ENCODE data around the gene ACTL7A.

ACTL7A gene, protein sequence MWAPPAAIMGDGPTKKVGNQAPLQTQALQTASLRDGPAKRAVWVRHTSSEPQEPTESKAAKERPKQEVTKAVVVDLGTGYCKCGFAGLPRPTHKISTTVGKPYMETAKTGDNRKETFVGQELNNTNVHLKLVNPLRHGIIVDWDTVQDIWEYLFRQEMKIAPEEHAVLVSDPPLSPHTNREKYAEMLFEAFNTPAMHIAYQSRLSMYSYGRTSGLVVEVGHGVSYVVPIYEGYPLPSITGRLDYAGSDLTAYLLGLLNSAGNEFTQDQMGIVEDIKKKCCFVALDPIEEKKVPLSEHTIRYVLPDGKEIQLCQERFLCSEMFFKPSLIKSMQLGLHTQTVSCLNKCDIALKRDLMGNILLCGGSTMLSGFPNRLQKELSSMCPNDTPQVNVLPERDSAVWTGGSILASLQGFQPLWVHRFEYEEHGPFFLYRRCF

GRCh38 chr9:108861997-108862396 lies at the start of gene ACTL7A:
Gene ACTL7A (plus strand): TSS chr9:108862266. CDS start chr9:108862323, 57 bp downstream.
- no peak for DNase-seq (ENCODE audit: low read depth)
- no peak within 1 kb of the TSS for H3K4me3 ChIP-seq (ENCODE audit: control insufficient read depth, low read depth, low read length)
- TF ChIP-seq CTCF (IDR thresholded peaks at IDR 0.05; ENCODE audit: control insufficient read depth, insufficient read depth, low read depth, low read length, missing control alignments) = no peak

DNA sequence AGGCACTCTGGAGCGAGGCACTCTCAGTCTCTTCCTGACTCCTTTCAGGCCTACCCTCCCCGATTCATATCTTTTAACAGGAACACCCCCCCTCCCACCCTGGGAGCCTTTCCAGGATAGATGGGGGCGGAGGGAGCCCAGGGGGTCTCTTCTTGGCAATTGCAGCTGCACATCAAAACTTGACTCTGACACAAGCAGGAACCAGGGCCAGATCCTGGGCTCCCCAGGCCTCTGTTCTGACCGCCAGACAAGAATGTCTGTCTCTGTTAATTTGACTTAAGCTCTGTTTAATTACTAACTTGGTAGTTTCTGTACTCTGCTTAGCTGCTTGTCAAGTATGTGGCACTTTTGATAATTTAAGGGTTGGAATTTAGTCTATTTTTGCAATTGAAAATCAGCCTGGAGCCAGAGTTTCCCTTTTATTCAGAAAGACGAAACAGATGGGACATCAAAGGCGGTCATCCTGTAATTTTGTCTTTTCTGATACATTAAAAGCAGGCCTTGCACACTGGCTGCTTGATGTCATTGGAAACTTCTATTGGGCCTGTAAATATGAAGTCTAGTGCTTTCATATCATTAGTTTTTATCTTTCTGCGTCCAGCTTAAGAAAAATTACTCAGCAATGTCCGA lies 49.6 kb upstream of the ACTL7A start:
- H3K4me3 ChIP-seq (ENCODE audit: control insufficient read depth, low read depth, low read length) = no peak overlapping the region
- no peak for TF ChIP-seq CTCF (IDR thresholded peaks at IDR 0.05; ENCODE audit: control insufficient read depth, insufficient read depth, low read depth, low read length, missing control alignments)
- DNase-seq (ENCODE audit: low read depth) = no peak

DNA sequence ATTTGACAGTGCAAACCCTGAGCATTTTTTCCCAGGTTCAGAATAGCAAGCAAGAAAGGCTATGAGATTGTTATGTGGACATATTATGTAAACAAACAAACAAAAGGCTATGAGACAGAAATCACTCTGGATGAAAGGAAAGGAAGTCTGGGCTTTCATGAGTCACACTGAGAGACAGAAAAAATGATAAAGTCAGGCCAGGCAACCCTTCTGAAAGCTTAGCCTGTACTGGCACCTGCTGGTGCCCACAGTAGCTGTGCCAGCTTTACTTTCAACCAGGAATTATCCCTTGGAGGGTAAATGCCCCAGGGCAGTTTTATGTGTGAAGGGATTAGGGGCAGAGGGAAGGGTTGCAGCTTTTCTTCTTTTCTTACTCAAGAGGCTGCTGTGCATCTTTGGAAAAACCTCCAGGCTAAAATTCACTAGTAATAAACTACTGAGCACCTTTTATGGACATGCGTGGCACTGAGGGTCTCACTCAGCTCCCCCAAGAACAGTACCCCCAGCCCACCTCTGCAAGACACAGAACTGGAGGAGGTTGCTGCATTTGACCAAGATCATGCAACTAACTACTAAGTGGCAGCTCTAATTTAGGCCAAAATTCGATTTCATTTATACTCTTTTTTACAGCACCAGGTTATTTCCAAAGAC lies 48.0 kb upstream of the ACTL7A start:
- DNase-seq (ENCODE audit: low read depth) = peak; percentile 20
- no peak overlapping the region for H3K4me3 ChIP-seq (ENCODE audit: control insufficient read depth, low read depth, low read length)
- TF ChIP-seq CTCF (IDR thresholded peaks at IDR 0.05; ENCODE audit: control insufficient read depth, insufficient read depth, low read depth, low read length, missing control alignments) = peak; percentile 59

DNA sequence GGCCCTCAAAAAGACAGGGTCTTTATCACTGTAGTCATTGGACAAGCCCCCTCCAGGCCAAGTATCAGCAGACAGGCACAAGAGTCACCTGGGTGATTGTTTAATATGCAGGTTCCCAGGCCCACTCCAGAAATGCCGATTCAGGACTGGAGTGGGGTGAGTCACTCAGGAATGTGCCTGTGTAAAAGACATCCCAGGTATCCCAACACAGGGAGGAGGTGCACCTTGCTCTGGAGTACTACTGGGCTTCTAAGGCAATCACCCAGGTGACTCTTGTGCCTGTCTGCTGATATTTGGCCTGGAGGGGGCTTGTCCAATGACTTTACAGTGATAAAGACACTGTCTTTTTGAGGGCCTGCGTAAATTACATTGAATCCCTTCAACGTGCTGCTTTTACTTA lies 46.9 kb upstream of the ACTL7A start:
- no peak for TF ChIP-seq CTCF (IDR thresholded peaks at IDR 0.05; ENCODE audit: control insufficient read depth, insufficient read depth, low read depth, low read length, missing control alignments)
- no peak overlapping the region for H3K4me3 ChIP-seq (ENCODE audit: control insufficient read depth, low read depth, low read length)
- no peak for DNase-seq (ENCODE audit: low read depth)

GRCh38 chr9:108816037-108816436 lies 46.0 kb upstream of the ACTL7A start:
- DNase-seq (ENCODE audit: low read depth) = no peak
- H3K4me3 ChIP-seq (ENCODE audit: control insufficient read depth, low read depth, low read length) = no peak overlapping the region
- TF ChIP-seq CTCF (IDR thresholded peaks at IDR 0.05; ENCODE audit: control insufficient read depth, insufficient read depth, low read depth, low read length, missing control alignments) = no peak

- no peak overlapping the region for H3K4me3 ChIP-seq (ENCODE audit: control insufficient read depth, low read depth, low read length)
- no peak for DNase-seq (ENCODE audit: low read depth)
- no peak for TF ChIP-seq CTCF (IDR thresholded peaks at IDR 0.05; ENCODE audit: control insufficient read depth, insufficient read depth, low read depth, low read length, missing control alignments)
Observed at GRCh38 chr9:108823829-108824228, 38.2 kb upstream of the ACTL7A start.
